K562 (cell line): ENCODE data around the gene QPRT. TPM values are rescaled to one million over a fixed set of nuclear protein-coding genes. Genes with fewer than 3 reads are reported as not detected.

ENCODE experiments used
- ATAC-seq: fragments of 200-7000 bp; cut with Tn5 transposase; 3 replicates; pipeline ENCODE4 v1.9.1; 2020; ENCODE audit warnings: moderate library complexity
- BruUV-seq: library from RNA; stranded (reverse); fragments of 400-500 nt; replicated peaks from 2 replicates; lab custom pipeline; 2021; lab: Mats Ljungman, UMichigan
- CTCF ChIA-PET: fragments of 300-600 bp; formaldehyde crosslinking; extraction: SDS; loops from one replicate; lab custom pipeline; 2021; ENCODE audit warnings: low intra/inter-chr PET ratio; lab: Yijun Ruan, JAX
- POLR2A ChIA-PET: fragments of 300-600, 350-650 bp; sonication (Branson Sonifier 250); formaldehyde crosslinking; extraction: SDS; loops from one replicate; lab custom pipeline; 2021; ENCODE audit warnings: antibody characterized with exemption, inconsistent platforms; lab: Yijun Ruan, JAX
- DNase-seq, 4 experiments: peaks; one replicate each; pipeline versions ENCODE4 v3.0.0 to v3.0.0-alpha.2; 2011 to 2018; ENCODE audit warnings: low spot score in 3 of 4, mixed read lengths in 3 of 4; ENCODE audit errors: extremely low read depth in 1 of 4
- FAIRE-seq: peaks from 2 replicates; lab custom pipeline; 2011; peaks lifted over from hg19 to GRCh38; lab: Jason Lieb, UNC
- H2AFZ ChIP-seq: 2 replicates; pipeline ENCODE4 v1.6.0; 2011; ENCODE audit warnings: low read depth, low read length, control low read depth, inconsistent platforms
- H3K27ac ChIP-seq: fragments of 200-600 bp; 3 replicates; pipeline ENCODE4 v1.8.0; 2011; ENCODE audit warnings: low read depth, mild to moderate bottlenecking, control low read depth, inconsistent platforms, low read length, moderate library complexity, mixed read lengths; ENCODE audit errors: extremely low read depth
- H3K27me3 ChIP-seq, 2 experiments: fragments of 300-600 bp in 1 of 2; 2 replicates in 1 of 2; 3 replicates in 1 of 2; pipeline versions ENCODE4 v1.6.0 to v1.8.0; 2011; ENCODE audit warnings: inconsistent platforms in 2 of 2, low read length in 2 of 2, mild to moderate bottlenecking in 1 of 2, mixed read lengths in 1 of 2, moderate library complexity in 1 of 2; ENCODE audit not compliant: control insufficient read depth in 2 of 2, insufficient read depth in 2 of 2
- H3K36me3 ChIP-seq: fragments of 300-600 bp; 3 replicates; pipeline ENCODE4 v1.8.0; 2011; ENCODE audit warnings: mild to moderate bottlenecking, low read length, inconsistent platforms; ENCODE audit not compliant: control insufficient read depth, insufficient read depth
- H3K4me1 ChIP-seq, 2 experiments: fragments of 200-600 bp in 1 of 2; replicated peaks in 1 of 2; 2 replicates in 1 of 2; 3 replicates in 1 of 2; pipeline versions ENCODE4 v1.5.1 to v1.8.0; 2011; ENCODE audit warnings: inconsistent platforms in 2 of 2, low read length in 2 of 2, mild to moderate bottlenecking in 1 of 2, mixed read lengths in 1 of 2, moderate library complexity in 1 of 2; ENCODE audit not compliant: control insufficient read depth in 2 of 2, insufficient read depth in 2 of 2
- H3K4me2 ChIP-seq: 2 replicates; pipeline ENCODE4 v1.6.1; 2011; ENCODE audit warnings: low read length, control low read depth, inconsistent platforms, mixed read lengths; ENCODE audit not compliant: insufficient read depth
- H3K4me3 ChIP-seq: fragments of 200-600 bp; sonication (generic), shearing (Covaris generic); 2 replicates; pipeline ENCODE4 v1.5.1; 2016; ENCODE audit warnings: control low read depth, inconsistent platforms
- H3K79me2 ChIP-seq: fragments of 200-600 bp; 3 replicates; pipeline ENCODE4 v1.8.0; 2011; ENCODE audit warnings: low read length, inconsistent platforms; ENCODE audit not compliant: control insufficient read depth, insufficient read depth
- H3K9ac ChIP-seq, 2 experiments: 2 replicates each; pipeline versions ENCODE4 v1.6.0 to v1.6.1; 2011; ENCODE audit warnings: low read depth in 2 of 2, low read length in 2 of 2, control low read depth in 1 of 2, inconsistent platforms in 1 of 2, mild to moderate bottlenecking in 1 of 2, mixed read lengths in 1 of 2; ENCODE audit not compliant: insufficient read depth in 1 of 2
- H3K9me1 ChIP-seq: one replicate; pipeline ENCODE4 v1.6.0; 2011; ENCODE audit warnings: inconsistent platforms, mild to moderate bottlenecking, low read length, moderate library complexity; ENCODE audit not compliant: control insufficient read depth, insufficient read depth
- H3K9me3 ChIP-seq: replicated peaks from 2 replicates; pipeline ENCODE4 v1.5.1; 2011; ENCODE audit warnings: low read depth, low read length, inconsistent platforms; ENCODE audit not compliant: control insufficient read depth, insufficient read depth
- H4K20me1 ChIP-seq: replicated peaks from 2 replicates; pipeline ENCODE4 v1.6.1; 2011; ENCODE audit warnings: low read length, inconsistent platforms, mixed read lengths; ENCODE audit not compliant: control insufficient read depth, insufficient read depth
- E2F6 ChIP-seq, 2 experiments: IDR thresholded peaks; 2 replicates each; pipeline ENCODE4 v1.6.1; 2011; ENCODE audit warnings: borderline replicate concordance in 1 of 2, control low read depth in 1 of 2, low read depth in 1 of 2, low read length in 1 of 2, mild to moderate bottlenecking in 1 of 2, mixed read lengths in 1 of 2, moderate library complexity in 1 of 2; ENCODE audit not compliant: insufficient read depth in 1 of 2, insufficient read length in 1 of 2, poor library complexity in 1 of 2, severe bottlenecking in 1 of 2; ENCODE audit errors: extremely low read depth in 1 of 2
- HDAC1 ChIP-seq, 2 experiments: fragments of 450-650 bp; IDR thresholded peaks; 2 replicates each; pipeline ENCODE4 v1.6.1; 2016 to 2017; ENCODE audit warnings: inconsistent platforms in 1 of 2, mild to moderate bottlenecking in 1 of 2, moderate library complexity in 1 of 2
- ZBTB33 ChIP-seq: sonication (generic); formaldehyde crosslinking; IDR thresholded peaks from 2 replicates; pipeline ENCODE4 v1.8.1; 2023; ENCODE audit warnings: mild to moderate bottlenecking, missing genetic modification reagents
- WGBS: fragments of 100-300 bp; shearing (Covaris generic); methylation state at CpG from one replicate; pipeline ENCODE4 v1.1.6; 2016; ENCODE audit warnings: low coverage, mixed read lengths; ENCODE audit not compliant: insufficient coverage; ENCODE audit errors: missing lambda C conversion rate; 5-methylcytosine and 5-hydroxymethylcytosine counted together
- in situ Hi-C: fragments of 300-500 bp; cut with MboI; formaldehyde crosslinking; loops from 4 replicates; pipeline ENCODE4 v1.15.0; 2018; ENCODE audit warnings: inconsistent platforms, mixed read lengths
- intact Hi-C: fragments of 100-400 bp; cut with micrococcal nuclease; formaldehyde crosslinking; loops from 2 replicates; pipeline ENCODE4 v1.14.2; 2022
- polyA plus RNA-seq, 8 experiments: library from polyadenylated mRNA; depleted of rRNA in 4 of 8; stranded (reverse) in 5 of 8; unstranded in 3 of 8; fragments of >200 nt; fragmentation: Nextera tagmentation in 2 of 8; fragmentation: Illumina TruSeq in 1 of 8; extraction: Ambion mirVana in 2 of 8; extraction: Trizol in 1 of 8; gene quantifications; 2 replicates each; pipeline versions ENCODE4 v1.2.1 to v1.2.3, GENCODE V29; 2011 to 2014; ENCODE audit warnings: inconsistent platforms in 1 of 8, missing spikeins in 1 of 8
- total RNA-seq, 7 experiments: library from RNA; depleted of rRNA in 6 of 7; stranded (reverse); fragments of >200 nt in 6 of 7; fragmentation: Illumina TruSeq in 2 of 7; extraction: Trizol in 2 of 7; gene quantifications; 2 replicates each; pipeline versions ENCODE4 v1.2.1 to v1.2.3, GENCODE V29; 2011 to 2021; ENCODE audit warnings: low replicate concordance in 1 of 7

Gene QPRT
- total and polyA plus RNA-seq, 9 of the 15 experiments (the other 6 are each of a cell fraction or from before 2014, with no cell fraction given): 7.7 to 112 (median 64.1) TPM

- BruUV-seq: no TSS peak
- no peaks in the 10 kb centered on the region for H3K79me2 ChIP-seq
- 0 out of 2 replicates have a peak overlapping the region, but pooled peaks have one; percentile 17 for H2AFZ ChIP-seq
- WGBS: 85% methylated on average over 12 of the region's 12 CpGs
- DNase-seq (no peak), FAIRE-seq (no peak), ATAC-seq (no peak)
- in situ Hi-C loops: no loop called here
- TF ChIP-seq E2F6 (IDR thresholded peaks at IDR 0.05; ENCODE audit: borderline replicate concordance in 1 of 2, extremely low read depth in 1 of 2, insufficient read depth in 1 of 2, insufficient read length in 1 of 2, low read depth in 1 of 2, low read length in 1 of 2, poor library complexity in 1 of 2, severe bottlenecking in 1 of 2) (no peak), HDAC1 (IDR thresholded peaks at IDR 0.05) (no peak), ZBTB33 (CRISPR knock-in tag) (0 out of 2 replicates have a peak, but pooled peaks have one; percentile 16)
- no peak overlapping the region for H3K4me2 ChIP-seq
- no peaks in the 10 kb centered on the region for H3K9me3 ChIP-seq
- no peaks in the 10 kb centered on the region for H3K36me3 ChIP-seq
- no peaks in the 10 kb centered on the region for H3K9me1 ChIP-seq
- CTCF ChIA-PET: no interaction called here
- peaks cover 42 to 63% of the 10 kb centered on the region in 2 experiments for H3K4me1 ChIP-seq
- H3K4me3 ChIP-seq: no peak overlapping the region
- H3K27me3 ChIP-seq: no peaks in the 10 kb centered on the region
- H3K27ac ChIP-seq: no peak overlapping the region
- no peaks in the 10 kb centered on the region for H4K20me1 ChIP-seq
- peak overlapping the region in 1 of 2 experiments; percentile 60; a peak in 1 of 4 replicates for H3K9ac ChIP-seq
- POLR2A ChIA-PET: interaction anchor here (2.1 kb wide), 1 partner anchor 22 kb away, joined by 5 read pairs; no protein-coding TSS in a partner anchor
- intact Hi-C loops: no loop called here
Observed at GRCh38 chr16:29653471-29653870, 25.5 kb upstream of the QPRT start.
